Gastrocnemius medialis (tissue), 4 donors: Measurements from ENCODE around the gene STK38. TPM values are rescaled to one million over a fixed set of nuclear protein-coding genes. Genes with fewer than 3 reads are reported as not detected.
A peak's percentile ranks its signal among the peaks of the same experiment; 100 is the strongest.

Experiments
- ATAC-seq, 2 donors: fragments of 150-250 bp; one replicate each; pipeline ENCODE4 v1.9.1; 2016
- DNase-seq, 2 donors: peaks; one replicate each; pipeline ENCODE4 v3.0.0-alpha.2; 2019
- H3K27ac ChIP-seq, 4 donors: fragments of 200-600 bp; sonication (generic); 1 replicate in 1 of 4; 2 replicates in 3 of 4; pipeline ENCODE4 v1.5.1; 2016 to 2018; ENCODE audit warnings: mild to moderate bottlenecking in 2 of 4, moderate library complexity in 1 of 4
- H3K27me3 ChIP-seq, 3 donors: fragments of 200-600 bp; sonication (generic) in 2 of 3; 1 replicate in 1 of 3; 2 replicates in 2 of 3; pipeline versions ENCODE4 v1.5.1 to v1.6.0; 2016 to 2019; ENCODE audit warnings: mild to moderate bottlenecking in 1 of 3, moderate library complexity in 1 of 3
- H3K36me3 ChIP-seq, 2 donors: fragments of 200-600 bp; sonication (generic) in 1 of 2; one replicate each; pipeline ENCODE4 v1.5.1; 2017 to 2018
- H3K4me1 ChIP-seq, 2 donors: fragments of 200-600 bp; sonication (generic) in 1 of 2; one replicate each; pipeline ENCODE4 v1.5.1; 2016 to 2017; ENCODE audit warnings: mild to moderate bottlenecking in 2 of 2
- H3K4me3 ChIP-seq, 4 donors: fragments of 200-600 bp; sonication (generic) in 3 of 4; 1 replicate in 1 of 4; 2 replicates in 3 of 4; pipeline ENCODE4 v1.5.1; 2016 to 2019; ENCODE audit warnings: mild to moderate bottlenecking in 2 of 4
- H3K9me3 ChIP-seq, 3 donors: fragments of 200-600 bp; sonication (generic) in 2 of 3; 1 replicate in 1 of 3; 2 replicates in 2 of 3; pipeline ENCODE4 v1.5.1; 2016 to 2019
- POLR2A ChIP-seq, 2 donors: fragments of 450-650 bp; IDR thresholded peaks; one replicate each; pipeline ENCODE4 v1.6.1; 2017; ENCODE audit warnings: antibody characterized with exemption in 2 of 2, mild to moderate bottlenecking in 2 of 2, moderate library complexity in 2 of 2
- in situ Hi-C, 4 donors: fragments of 200-750 bp; cut with MboI; loops; one replicate each; pipeline versions ENCODE4 v1.15.0 to v1.8.0; 2017; ENCODE audit warnings: low sequenced_read_pairs in 4 of 4
- intact Hi-C: fragments of 100-400 bp; cut with DNase I; formaldehyde crosslinking; loops from one replicate; pipeline ENCODE4 v1.15.1; 2023; ENCODE audit warnings: low total_unique reads
- total RNA-seq, 4 donors: library from RNA; depleted of rRNA; stranded (reverse); fragments of >200 nt; gene quantifications; one replicate each; pipeline versions ENCODE4 v1.1.0 to v1.2.3, GENCODE V29; 2016
- TF ChIP-seq, protein P1 (sequence below), 5 experiments: fragments of 450-650 bp in 3 of 5; fragments of 200-600 bp in 2 of 5; sonication (generic) in 2 of 5; IDR thresholded peaks in 4 of 5; conservative IDR thresholded peaks in 1 of 5; 1 replicate in 4 of 5; 2 replicates in 1 of 5; pipeline ENCODE4 v1.5.1; 2016 to 2019; ENCODE audit warnings: antibody characterized with exemption in 5 of 5, mild to moderate bottlenecking in 3 of 5, moderate library complexity in 3 of 5

The STK38 gene
- total RNA-seq, 4 donors from 2014 or later, result 10.8 to 14.8 (median 12.7) TPM

DNA sequence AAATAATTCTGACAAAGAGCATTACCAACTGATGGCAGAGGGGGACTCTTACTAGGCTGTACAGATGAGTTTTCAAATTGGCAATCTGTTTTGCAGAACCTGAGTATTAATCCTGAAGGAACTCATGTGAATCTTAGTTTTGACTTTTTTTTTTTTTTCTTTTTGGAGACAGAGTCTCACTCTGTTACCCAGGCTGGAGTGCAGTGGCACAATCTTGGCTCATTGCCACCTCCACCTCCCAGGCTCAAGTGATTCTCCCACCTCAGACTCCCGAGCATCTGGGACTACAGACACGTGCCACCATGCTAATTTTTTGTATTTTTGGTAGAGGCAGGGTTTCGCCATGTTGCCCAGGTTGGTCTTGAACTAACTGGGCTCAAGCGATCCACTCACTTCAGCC is 55.2 kb downstream of the STK38 start:
- peak in 1 of 2 donors; percentile 19 for ATAC-seq
- peaks cover 12 to 14% of the 10 kb centered on the region in 2 donors for H3K4me1 ChIP-seq
- no peaks in the 10 kb centered on the region for H3K27me3 ChIP-seq
- no peaks in the 10 kb centered on the region for H3K9me3 ChIP-seq
- no peak overlapping the region for H3K27ac ChIP-seq
- in situ Hi-C loops, result no loop called here
- DNase-seq, result no peak
- intact Hi-C loops, result no loop called here
- H3K36me3 ChIP-seq, result peaks cover 0 to 30% of the 10 kb centered on the region in 2 donors
- H3K4me3 ChIP-seq, result no peak overlapping the region
- TF ChIP-seq, protein P1, sequence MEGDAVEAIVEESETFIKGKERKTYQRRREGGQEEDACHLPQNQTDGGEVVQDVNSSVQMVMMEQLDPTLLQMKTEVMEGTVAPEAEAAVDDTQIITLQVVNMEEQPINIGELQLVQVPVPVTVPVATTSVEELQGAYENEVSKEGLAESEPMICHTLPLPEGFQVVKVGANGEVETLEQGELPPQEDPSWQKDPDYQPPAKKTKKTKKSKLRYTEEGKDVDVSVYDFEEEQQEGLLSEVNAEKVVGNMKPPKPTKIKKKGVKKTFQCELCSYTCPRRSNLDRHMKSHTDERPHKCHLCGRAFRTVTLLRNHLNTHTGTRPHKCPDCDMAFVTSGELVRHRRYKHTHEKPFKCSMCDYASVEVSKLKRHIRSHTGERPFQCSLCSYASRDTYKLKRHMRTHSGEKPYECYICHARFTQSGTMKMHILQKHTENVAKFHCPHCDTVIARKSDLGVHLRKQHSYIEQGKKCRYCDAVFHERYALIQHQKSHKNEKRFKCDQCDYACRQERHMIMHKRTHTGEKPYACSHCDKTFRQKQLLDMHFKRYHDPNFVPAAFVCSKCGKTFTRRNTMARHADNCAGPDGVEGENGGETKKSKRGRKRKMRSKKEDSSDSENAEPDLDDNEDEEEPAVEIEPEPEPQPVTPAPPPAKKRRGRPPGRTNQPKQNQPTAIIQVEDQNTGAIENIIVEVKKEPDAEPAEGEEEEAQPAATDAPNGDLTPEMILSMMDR (IDR thresholded peaks at IDR 0.05 in 4 of 5, conservative IDR thresholded peaks at IDR 0.05 in 1 of 5), result no peak
- no peak for TF ChIP-seq POLR2A (IDR thresholded peaks at IDR 0.05)

DNA sequence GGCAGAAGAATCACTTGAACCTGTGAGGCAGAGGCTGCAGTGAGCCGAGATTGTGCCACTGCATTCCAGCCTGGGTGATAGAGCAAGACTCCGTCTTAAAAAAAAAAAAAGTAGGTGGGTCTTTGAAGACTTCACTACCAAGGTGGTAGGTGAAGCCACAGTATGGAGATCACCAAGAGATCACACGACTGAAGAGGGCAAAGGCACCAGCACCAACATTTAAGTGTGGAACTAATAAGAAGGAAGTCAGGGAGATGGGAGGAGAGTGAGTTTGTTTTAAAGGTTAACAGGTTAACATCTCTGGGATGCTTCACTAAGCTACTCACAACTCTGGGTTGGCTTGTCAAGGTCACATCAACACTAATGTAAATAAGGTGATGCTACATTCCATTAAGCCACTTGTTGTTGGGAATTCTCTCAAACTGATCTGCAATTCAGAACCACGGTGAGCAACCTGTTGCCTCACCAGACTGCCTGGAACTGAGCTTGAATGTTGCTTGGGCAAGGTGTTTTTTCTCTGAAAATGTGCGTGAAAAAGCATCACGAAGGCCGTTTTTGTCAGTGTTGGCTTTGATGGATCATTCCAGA is 55.8 kb downstream of the STK38 start:
- no peak overlapping the region for H3K4me3 ChIP-seq
- no peak overlapping the region for H3K27ac ChIP-seq
- peaks cover 0 to 32% of the 10 kb centered on the region in 2 donors for H3K36me3 ChIP-seq
- intact Hi-C loops, result no loop called here
- in situ Hi-C loops, result no loop called here
- no peaks in the 10 kb centered on the region for H3K9me3 ChIP-seq
- no peak for TF ChIP-seq POLR2A (IDR thresholded peaks at IDR 0.05)
- TF ChIP-seq, protein P1 (IDR thresholded peaks at IDR 0.05 in 4 of 5, conservative IDR thresholded peaks at IDR 0.05 in 1 of 5), result no peak
- H3K27me3 ChIP-seq, result no peaks in the 10 kb centered on the region
- peaks cover 12 to 14% of the 10 kb centered on the region in 2 donors for H3K4me1 ChIP-seq
- DNase-seq, result no peak
- no peak for ATAC-seq

DNA sequence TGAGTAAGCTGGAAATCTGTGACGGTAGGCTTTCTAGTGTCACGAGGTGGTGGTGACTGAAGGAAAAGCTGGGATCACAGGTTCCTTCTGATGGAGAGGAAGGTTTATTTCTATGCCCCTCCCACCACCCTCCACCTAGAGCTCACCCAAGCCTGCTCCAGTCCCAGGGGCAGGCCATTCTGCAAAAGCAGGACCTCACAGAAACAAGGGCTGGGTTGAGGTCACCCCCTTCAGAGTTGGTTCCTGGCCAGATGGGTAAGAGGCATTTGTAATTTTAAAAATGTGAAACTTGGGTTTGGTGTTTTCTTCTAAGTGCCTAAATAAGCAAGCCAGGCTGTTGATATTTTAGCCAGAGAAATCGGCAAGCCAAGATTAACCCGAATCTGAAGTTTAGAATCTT is 57.9 kb downstream of the STK38 start:
- H3K4me3 ChIP-seq, result no peak overlapping the region
- H3K9me3 ChIP-seq, result no peaks in the 10 kb centered on the region
- no peak for TF ChIP-seq POLR2A (IDR thresholded peaks at IDR 0.05)
- TF ChIP-seq, protein P1 (IDR thresholded peaks at IDR 0.05 in 4 of 5, conservative IDR thresholded peaks at IDR 0.05 in 1 of 5), result no peak
- no peaks in the 10 kb centered on the region for H3K27me3 ChIP-seq
- peaks cover 0 to 36% of the 10 kb centered on the region in 2 donors for H3K36me3 ChIP-seq
- no peak for ATAC-seq
- peaks cover 12 to 14% of the 10 kb centered on the region in 2 donors for H3K4me1 ChIP-seq
- H3K27ac ChIP-seq, result no peak overlapping the region
- intact Hi-C loops (no loop called here), in situ Hi-C loops (no loop called here)
- DNase-seq, result no peak

DNA sequence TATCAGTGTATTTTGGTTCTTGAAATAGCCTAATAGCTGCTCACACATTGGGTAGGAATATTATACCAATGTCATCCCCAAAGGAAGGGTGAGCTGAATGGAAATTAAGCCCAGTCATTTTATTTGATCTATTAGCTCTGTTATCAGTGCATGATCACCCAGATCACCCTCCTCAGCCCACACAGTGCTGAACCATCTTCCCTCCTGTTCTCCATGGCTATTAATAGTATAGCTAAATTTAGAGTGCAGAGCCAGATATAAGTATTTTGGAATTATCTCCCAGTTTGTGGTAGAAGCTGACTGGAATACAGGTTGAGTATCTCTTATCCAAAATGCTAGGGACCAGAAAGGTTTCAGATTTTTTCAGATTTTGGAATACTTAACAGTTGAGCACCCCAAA is 59.1 kb downstream of the STK38 start:
- no peak overlapping the region for H3K27ac ChIP-seq
- H3K36me3 ChIP-seq, result peaks cover 0 to 42% of the 10 kb centered on the region in 2 donors
- H3K9me3 ChIP-seq, result no peaks in the 10 kb centered on the region
- no peak for ATAC-seq
- intact Hi-C loops (no loop called here), in situ Hi-C loops (no loop called here)
- DNase-seq, result no peak
- no peaks in the 10 kb centered on the region for H3K27me3 ChIP-seq
- TF ChIP-seq POLR2A (IDR thresholded peaks at IDR 0.05), result no peak
- TF ChIP-seq, protein P1 (IDR thresholded peaks at IDR 0.05 in 4 of 5, conservative IDR thresholded peaks at IDR 0.05 in 1 of 5), result no peak
- H3K4me1 ChIP-seq, result peaks cover 12 to 14% of the 10 kb centered on the region in 2 donors
- H3K4me3 ChIP-seq, result no peak overlapping the region

DNA sequence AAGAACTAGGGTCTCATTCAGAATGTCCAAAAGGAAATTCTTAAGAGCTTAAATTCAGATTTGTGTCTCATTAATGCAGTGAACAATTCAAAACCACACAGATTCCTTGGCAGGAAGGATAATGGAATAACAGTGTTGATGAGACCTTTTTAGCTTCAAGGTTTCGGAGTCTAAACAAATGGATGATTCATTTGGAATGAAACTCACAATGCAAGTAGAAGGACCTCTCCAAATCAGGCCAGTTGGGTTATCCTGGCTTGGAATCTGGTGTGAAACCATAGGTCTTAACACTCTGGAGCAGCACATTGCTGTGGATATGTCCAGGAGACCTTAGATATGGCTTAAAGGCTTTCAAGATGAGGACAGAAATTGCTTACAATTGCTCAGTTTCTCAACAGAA is 59.6 kb downstream of the STK38 start:
- DNase-seq (no peak), ATAC-seq (no peak)
- H3K27ac ChIP-seq, result no peak overlapping the region
- TF ChIP-seq POLR2A (IDR thresholded peaks at IDR 0.05), result no peak
- TF ChIP-seq, protein P1 (IDR thresholded peaks at IDR 0.05 in 4 of 5, conservative IDR thresholded peaks at IDR 0.05 in 1 of 5), result no peak
- peaks cover 0 to 42% of the 10 kb centered on the region in 2 donors for H3K36me3 ChIP-seq
- H3K9me3 ChIP-seq, result no peaks in the 10 kb centered on the region
- H3K4me1 ChIP-seq, result peaks cover 12 to 14% of the 10 kb centered on the region in 2 donors
- no peak overlapping the region for H3K4me3 ChIP-seq
- H3K27me3 ChIP-seq, result no peaks in the 10 kb centered on the region
- intact Hi-C loops (no loop called here), in situ Hi-C loops (no loop called here)
